Suprapubic skin (tissue), 3 donors: ENCODE data around the gene WDR11.

ENCODE experiments used
- CTCF ChIP-seq, 2 donors: fragments of 200-600 bp in 1 of 2; fragments of 450-650 bp in 1 of 2; sonication (generic) in 1 of 2; IDR thresholded peaks; one replicate each; pipeline ENCODE4 v1.5.1; 2016 to 2019; ENCODE audit warnings: antibody characterized with exemption in 2 of 2, mild to moderate bottlenecking in 1 of 2, moderate library complexity in 1 of 2
- POLR2AphosphoS5 ChIP-seq, 3 donors: sonication (generic); formaldehyde crosslinking; IDR thresholded peaks; one replicate each; pipeline ENCODE4 v1.6.1; 2017; ENCODE audit warnings: antibody characterized with exemption in 3 of 3

- no peak for TF ChIP-seq POLR2AphosphoS5 (IDR thresholded peaks at IDR 0.05)
- TF ChIP-seq CTCF (IDR thresholded peaks at IDR 0.05): no peak
These were observed 31.8 kb upstream of the WDR11 start for GRCh38 chr10:120819366-120819765.
